Measurements from ENCODE around the gene HOXC10.

DNA sequence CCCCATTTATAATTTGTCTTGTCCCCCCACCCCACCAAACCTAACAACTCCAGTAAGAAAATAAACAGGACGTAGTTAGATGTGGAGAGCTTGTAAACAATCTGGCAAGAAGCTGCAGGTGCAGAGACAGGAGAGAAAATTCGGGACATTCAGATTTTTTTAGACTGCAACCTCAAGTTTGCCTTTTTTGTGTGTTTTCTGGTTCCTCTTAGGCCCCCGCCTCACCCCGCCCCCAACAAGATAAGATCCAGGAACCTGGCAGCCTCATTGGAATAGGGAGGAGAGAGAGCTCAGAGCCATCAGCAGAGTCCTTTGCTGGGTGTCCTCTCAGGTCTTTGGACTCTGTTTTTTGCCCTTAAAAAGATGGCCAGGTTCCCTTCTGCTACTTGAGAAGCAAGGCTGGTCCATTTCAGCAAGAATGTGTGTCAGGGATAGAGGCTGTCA is 2.9 kb downstream of the HOXC10 start:
- TF ChIP-seq FOXA1 (IDR thresholded peaks at IDR 0.05) (no peak), SP1 (IDR thresholded peaks at IDR 0.05) (no peak), FOXM1 (IDR thresholded peaks at IDR 0.05; ENCODE audit: borderline replicate concordance) (no peak), TARDBP (IDR thresholded peaks at IDR 0.05) (no peak), CTBP1 (IDR thresholded peaks at IDR 0.05; ENCODE audit: borderline replicate concordance) (no peak), LEF1 (IDR thresholded peaks at IDR 0.05; ENCODE audit: borderline replicate concordance) (no peak), FOXK2 (IDR thresholded peaks at IDR 0.05) (no peak), ARNT (IDR thresholded peaks at IDR 0.05) (no peak), BHLHE40 (IDR thresholded peaks at IDR 0.05; ENCODE audit: borderline replicate concordance) (no peak), NFRKB (IDR thresholded peaks at IDR 0.05) (no peak), SUZ12 (IDR thresholded peaks at IDR 0.05) (no peak)
- TF ChIP-seq, protein P1, sequence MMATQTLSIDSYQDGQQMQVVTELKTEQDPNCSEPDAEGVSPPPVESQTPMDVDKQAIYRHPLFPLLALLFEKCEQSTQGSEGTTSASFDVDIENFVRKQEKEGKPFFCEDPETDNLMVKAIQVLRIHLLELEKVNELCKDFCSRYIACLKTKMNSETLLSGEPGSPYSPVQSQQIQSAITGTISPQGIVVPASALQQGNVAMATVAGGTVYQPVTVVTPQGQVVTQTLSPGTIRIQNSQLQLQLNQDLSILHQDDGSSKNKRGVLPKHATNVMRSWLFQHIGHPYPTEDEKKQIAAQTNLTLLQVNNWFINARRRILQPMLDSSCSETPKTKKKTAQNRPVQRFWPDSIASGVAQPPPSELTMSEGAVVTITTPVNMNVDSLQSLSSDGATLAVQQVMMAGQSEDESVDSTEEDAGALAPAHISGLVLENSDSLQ (IDR thresholded peaks at IDR 0.05) = no peak

Measured in HEK293T (cell line).